ENCODE measurements around the gene CEACAM6.

DNA sequence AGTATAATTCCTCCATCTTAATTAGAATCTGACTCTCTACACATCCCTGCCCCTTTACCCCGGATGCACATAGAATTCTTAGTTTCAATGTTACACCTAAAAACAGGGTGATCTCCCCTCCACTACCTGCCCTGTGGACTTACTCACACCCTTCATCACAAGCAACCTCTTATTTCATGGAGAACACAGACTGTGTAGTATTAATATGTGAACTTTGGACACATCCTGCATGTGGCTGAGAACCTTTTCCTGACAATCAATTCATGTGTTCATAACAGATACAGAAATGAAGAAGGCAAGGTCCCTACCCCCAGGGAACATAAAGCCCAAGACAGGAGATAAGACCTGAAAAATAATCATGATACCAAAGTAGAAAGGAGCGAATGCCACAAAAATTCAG, 11.8 kb downstream of the CEACAM6 start:
- TF ChIP-seq, protein P1, sequence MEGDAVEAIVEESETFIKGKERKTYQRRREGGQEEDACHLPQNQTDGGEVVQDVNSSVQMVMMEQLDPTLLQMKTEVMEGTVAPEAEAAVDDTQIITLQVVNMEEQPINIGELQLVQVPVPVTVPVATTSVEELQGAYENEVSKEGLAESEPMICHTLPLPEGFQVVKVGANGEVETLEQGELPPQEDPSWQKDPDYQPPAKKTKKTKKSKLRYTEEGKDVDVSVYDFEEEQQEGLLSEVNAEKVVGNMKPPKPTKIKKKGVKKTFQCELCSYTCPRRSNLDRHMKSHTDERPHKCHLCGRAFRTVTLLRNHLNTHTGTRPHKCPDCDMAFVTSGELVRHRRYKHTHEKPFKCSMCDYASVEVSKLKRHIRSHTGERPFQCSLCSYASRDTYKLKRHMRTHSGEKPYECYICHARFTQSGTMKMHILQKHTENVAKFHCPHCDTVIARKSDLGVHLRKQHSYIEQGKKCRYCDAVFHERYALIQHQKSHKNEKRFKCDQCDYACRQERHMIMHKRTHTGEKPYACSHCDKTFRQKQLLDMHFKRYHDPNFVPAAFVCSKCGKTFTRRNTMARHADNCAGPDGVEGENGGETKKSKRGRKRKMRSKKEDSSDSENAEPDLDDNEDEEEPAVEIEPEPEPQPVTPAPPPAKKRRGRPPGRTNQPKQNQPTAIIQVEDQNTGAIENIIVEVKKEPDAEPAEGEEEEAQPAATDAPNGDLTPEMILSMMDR (IDR thresholded peaks at IDR 0.05) = no peak
- TF ChIP-seq POLR2A (IDR thresholded peaks at IDR 0.05) = no peak
